Type B pancreatic cell (in vitro differentiated cells): ENCODE measurements around the gene KCNQ2. TPM values are rescaled to one million over a fixed set of nuclear protein-coding genes. Genes with fewer than 3 reads are reported as not detected.

Experiments used
- DNase-seq: peaks from one replicate; pipeline ENCODE4 v3.0.0; 2021; ENCODE audit warnings: mixed read lengths; ENCODE audit not compliant: unreplicated experiment; ENCODE audit errors: extremely low spot score
- H3K27ac Mint-ChIP-seq: 2 replicates; pipeline ENCODE4 v1.8.0; 2021; ENCODE audit warnings: mild to moderate bottlenecking, mixed read lengths
- H3K27me3 Mint-ChIP-seq: 2 replicates; pipeline ENCODE4 v1.8.0; 2021; ENCODE audit warnings: mixed read lengths
- H3K36me3 Mint-ChIP-seq: 2 replicates; pipeline ENCODE4 v1.8.0; 2021; ENCODE audit warnings: mixed read lengths
- H3K4me1 Mint-ChIP-seq: one replicate; pipeline ENCODE4 v1.8.0; 2021; ENCODE audit warnings: mixed read lengths; ENCODE audit not compliant: unreplicated experiment
- H3K4me3 Mint-ChIP-seq: 2 replicates; pipeline ENCODE4 v1.8.0; 2021; ENCODE audit warnings: mild to moderate bottlenecking, mixed read lengths
- H3K9me3 Mint-ChIP-seq: 2 replicates; pipeline ENCODE4 v1.8.0; 2021; ENCODE audit warnings: mixed read lengths
- total RNA-seq: library from RNA; stranded (reverse); gene quantifications from 2 replicates; pipeline ENCODE4 v1.2.1, GENCODE V29; 2021; ENCODE audit warnings: low replicate concordance
- TF ChIP-seq, protein P1 (sequence below): fragments of 200-600 bp; sonication (generic); conservative IDR thresholded peaks from 2 replicates; pipeline ENCODE4 v1.5.0; 2021; ENCODE audit warnings: antibody characterized with exemption, mild to moderate bottlenecking

The KCNQ2 gene
- total RNA-seq, 1 donor from 2014 or later, result 47.3 TPM

DNA sequence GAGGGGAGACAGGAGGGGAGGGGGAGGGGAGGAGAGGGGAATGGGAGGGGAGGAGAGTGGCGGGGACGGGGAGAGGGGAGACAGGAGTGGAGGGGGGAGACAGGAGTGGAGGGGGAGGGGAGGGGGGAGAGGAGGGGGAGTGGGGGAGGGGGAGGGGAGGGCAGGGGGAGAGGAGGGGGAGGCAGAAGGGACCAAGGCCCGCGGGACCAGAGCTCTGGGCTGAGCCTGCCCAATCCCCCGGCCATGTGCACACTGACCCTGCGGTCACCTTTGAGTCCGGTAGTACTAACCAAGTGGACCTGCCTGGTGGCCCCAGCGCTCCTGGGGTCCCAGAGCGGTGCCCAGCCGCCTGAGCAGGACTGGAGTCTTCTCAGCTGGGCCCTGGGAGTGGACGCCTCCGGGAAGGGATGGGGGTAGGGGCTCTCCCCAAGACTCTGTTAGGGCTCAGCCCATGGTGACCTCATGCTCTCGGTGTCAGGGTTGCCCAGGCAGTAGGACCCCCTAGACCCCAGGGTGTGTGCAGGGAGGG is 471 bp upstream of the KCNQ2 start:
- DNase-seq, result no peak
- Mint-ChIP-seq H3K27me3 (peaks cover 38% of the 10 kb centered on the region), H3K36me3 (no peaks in the 10 kb centered on the region), H3K4me3 (no peak overlapping the region), H3K4me1 (no peaks in the 10 kb centered on the region), H3K27ac (no peak overlapping the region), H3K9me3 (no peaks in the 10 kb centered on the region)
- TF ChIP-seq, protein P1, sequence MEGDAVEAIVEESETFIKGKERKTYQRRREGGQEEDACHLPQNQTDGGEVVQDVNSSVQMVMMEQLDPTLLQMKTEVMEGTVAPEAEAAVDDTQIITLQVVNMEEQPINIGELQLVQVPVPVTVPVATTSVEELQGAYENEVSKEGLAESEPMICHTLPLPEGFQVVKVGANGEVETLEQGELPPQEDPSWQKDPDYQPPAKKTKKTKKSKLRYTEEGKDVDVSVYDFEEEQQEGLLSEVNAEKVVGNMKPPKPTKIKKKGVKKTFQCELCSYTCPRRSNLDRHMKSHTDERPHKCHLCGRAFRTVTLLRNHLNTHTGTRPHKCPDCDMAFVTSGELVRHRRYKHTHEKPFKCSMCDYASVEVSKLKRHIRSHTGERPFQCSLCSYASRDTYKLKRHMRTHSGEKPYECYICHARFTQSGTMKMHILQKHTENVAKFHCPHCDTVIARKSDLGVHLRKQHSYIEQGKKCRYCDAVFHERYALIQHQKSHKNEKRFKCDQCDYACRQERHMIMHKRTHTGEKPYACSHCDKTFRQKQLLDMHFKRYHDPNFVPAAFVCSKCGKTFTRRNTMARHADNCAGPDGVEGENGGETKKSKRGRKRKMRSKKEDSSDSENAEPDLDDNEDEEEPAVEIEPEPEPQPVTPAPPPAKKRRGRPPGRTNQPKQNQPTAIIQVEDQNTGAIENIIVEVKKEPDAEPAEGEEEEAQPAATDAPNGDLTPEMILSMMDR, result no peak

DNA sequence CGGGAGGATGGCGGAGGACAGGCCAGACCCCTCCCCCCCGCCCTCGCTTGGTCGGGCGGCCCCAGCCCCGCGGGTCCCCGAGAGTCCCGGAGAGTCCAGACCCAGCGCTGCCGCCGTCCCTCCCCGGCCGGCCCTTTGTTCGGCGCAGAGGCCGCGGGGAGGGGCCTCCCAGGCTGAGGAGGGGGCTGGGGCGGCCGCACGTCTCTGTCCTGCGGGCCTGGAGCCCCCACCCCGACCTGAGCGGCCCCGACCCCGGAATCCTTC is 806 bp downstream of the KCNQ2 start:
- DNase-seq, result no peak
- Mint-ChIP-seq H3K27ac (no peak overlapping the region), H3K9me3 (no peaks in the 10 kb centered on the region), H3K4me3 (peak overlapping the region; percentile 58), H3K27me3 (peaks cover 32% of the 10 kb centered on the region), H3K36me3 (no peaks in the 10 kb centered on the region), H3K4me1 (no peaks in the 10 kb centered on the region)
- TF ChIP-seq, protein P1, result no peak

DNA sequence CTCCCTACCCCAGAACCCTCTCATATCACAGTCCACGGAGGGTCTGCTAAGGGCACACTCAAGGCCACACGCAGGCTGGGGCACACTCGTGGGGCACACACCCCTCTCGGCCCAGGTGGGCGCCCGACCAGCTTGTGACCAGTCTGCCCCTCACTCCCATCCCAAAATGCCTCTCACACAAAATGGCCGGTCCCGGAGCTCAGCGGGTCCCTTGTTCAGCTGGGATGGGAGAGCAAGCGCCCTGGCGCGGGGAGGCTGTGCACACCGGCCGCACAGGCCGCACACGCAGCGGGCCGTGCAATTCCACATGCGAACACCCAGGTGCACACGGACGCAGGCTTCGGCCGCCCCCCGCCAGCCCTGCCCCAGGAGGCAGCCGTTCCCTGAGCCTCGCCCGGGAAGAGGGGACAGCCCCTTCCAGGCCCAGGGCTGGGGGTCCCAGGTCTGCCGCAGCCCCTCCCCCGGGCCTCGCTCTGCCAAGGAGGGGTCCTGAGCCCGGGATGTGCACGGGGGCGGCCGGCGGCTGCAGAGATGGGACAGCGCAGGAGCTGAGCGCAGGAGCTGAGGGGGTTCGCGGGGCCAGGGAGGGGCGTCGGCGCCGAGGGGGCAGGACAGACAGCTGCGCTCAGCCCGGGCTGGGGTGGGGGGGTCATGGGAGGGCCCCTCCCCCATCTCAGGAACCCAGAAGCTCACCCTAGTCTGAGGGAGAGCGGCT is 1.3 kb downstream of the KCNQ2 start:
- peaks cover 32% of the 10 kb centered on the region for H3K27me3 Mint-ChIP-seq
- H3K4me1 Mint-ChIP-seq, result no peaks in the 10 kb centered on the region
- DNase-seq, result no peak
- TF ChIP-seq, protein P1, result no peak
- H3K36me3 Mint-ChIP-seq, result no peaks in the 10 kb centered on the region
- H3K4me3 Mint-ChIP-seq, result peak overlapping the region; percentile 67
- no peak overlapping the region for H3K27ac Mint-ChIP-seq
- no peaks in the 10 kb centered on the region for H3K9me3 Mint-ChIP-seq

GRCh38 chr20:63470410-63470809 is 2.0 kb downstream of the KCNQ2 start:
- Mint-ChIP-seq H3K4me1 (no peaks in the 10 kb centered on the region), H3K4me3 (peak overlapping the region; percentile 79), H3K36me3 (no peaks in the 10 kb centered on the region), H3K9me3 (no peaks in the 10 kb centered on the region), H3K27me3 (peaks cover 34% of the 10 kb centered on the region), H3K27ac (no peak overlapping the region)
- TF ChIP-seq, protein P1, result no peak
- DNase-seq, result no peak

- Mint-ChIP-seq H3K4me3 (peak overlapping the region; percentile 79), H3K9me3 (no peaks in the 10 kb centered on the region), H3K4me1 (peaks cover 5% of the 10 kb centered on the region), H3K27me3 (peaks cover 31% of the 10 kb centered on the region), H3K27ac (no peak overlapping the region), H3K36me3 (no peaks in the 10 kb centered on the region)
- TF ChIP-seq, protein P1, result no peak
- no peak for DNase-seq
Measured at GRCh38 chr20:63469713-63470101, 2.7 kb downstream of the KCNQ2 start.
